Tibial artery (tissue), 4 donors: ENCODE measurements around the gene SIM1.
A peak's percentile ranks its signal among the peaks of the same experiment; 100 is the strongest.

Source experiments
- DNase-seq, 2 donors: peaks; one replicate each; pipeline ENCODE4 v3.0.0-alpha.2; 2019
- H3K27ac ChIP-seq, 2 donors: fragments of 200-600 bp; sonication (generic) in 1 of 2; 1 replicate in 1 of 2; 2 replicates in 1 of 2; pipeline ENCODE4 v1.5.1; 2018 to 2019; ENCODE audit warnings: mild to moderate bottlenecking in 1 of 2
- H3K27me3 ChIP-seq, 2 donors: fragments of 200-600 bp; sonication (generic) in 1 of 2; one replicate each; pipeline versions ENCODE4 v1.5.1 to v1.6.0; 2016 to 2019
- H3K36me3 ChIP-seq, 3 donors: fragments of 200-600 bp; sonication (generic) in 2 of 3; one replicate each; pipeline ENCODE4 v1.5.1; 2016 to 2019; ENCODE audit warnings: mild to moderate bottlenecking in 2 of 3
- H3K4me1 ChIP-seq, 4 donors: fragments of 200-600 bp; sonication (generic) in 2 of 4; 1 replicate in 3 of 4; 2 replicates in 1 of 4; pipeline ENCODE4 v1.5.1; 2016 to 2019
- H3K4me3 ChIP-seq, 2 donors: fragments of 200-600 bp; sonication (generic) in 1 of 2; 1 replicate in 1 of 2; 2 replicates in 1 of 2; pipeline ENCODE4 v1.5.1; 2018 to 2019; ENCODE audit warnings: mild to moderate bottlenecking in 2 of 2
- H3K9me3 ChIP-seq, 3 donors: fragments of 200-600 bp; sonication (generic) in 1 of 3; one replicate each; pipeline ENCODE4 v1.5.1; 2016 to 2019
- CTCF ChIP-seq, 2 experiments: fragments of 200-600 bp in 1 of 2; fragments of 450-650 bp in 1 of 2; IDR thresholded peaks; one replicate each; pipeline ENCODE4 v1.5.1; 2017 to 2019; ENCODE audit warnings: antibody characterized with exemption in 2 of 2, mild to moderate bottlenecking in 1 of 2, moderate library complexity in 1 of 2
- intact Hi-C: fragments of 100-400 bp; cut with DNase I; formaldehyde crosslinking; loops from one replicate; pipeline ENCODE4 v1.15.0; 2023; ENCODE audit warnings: low total_unique reads

Gene SIM1

GRCh38 chr6:100465701-100466409 lies 1.1 kb upstream of the SIM1 start:
- Histone ChIP-seq H3K9me3 (no peaks in the 10 kb centered on the region), H3K36me3 (no peaks in the 10 kb centered on the region), H3K4me3 (no peak overlapping the region), H3K27me3 (peaks cover 5 to 100% of the 10 kb centered on the region in 2 donors), H3K4me1 (peaks cover 0 to 33% (median 19%) of the 10 kb centered on the region in 4 donors), H3K27ac (no peak overlapping the region)
- TF ChIP-seq CTCF (IDR thresholded peaks at IDR 0.05): no peak
- intact Hi-C loops: no loop called here
- DNase-seq: no peak

GRCh38 chr6:100464162-100464851 lies 414 bp downstream of the SIM1 start:
- intact Hi-C loops: no loop called here
- H3K9me3 ChIP-seq: no peaks in the 10 kb centered on the region
- H3K27me3 ChIP-seq: peaks cover 5 to 100% of the 10 kb centered on the region in 2 donors
- no peak for TF ChIP-seq CTCF (IDR thresholded peaks at IDR 0.05)
- no peak for DNase-seq
- no peaks in the 10 kb centered on the region for H3K36me3 ChIP-seq
- H3K4me1 ChIP-seq: peaks cover 0 to 33% (median 19%) of the 10 kb centered on the region in 4 donors
- no peak overlapping the region for H3K27ac ChIP-seq
- H3K4me3 ChIP-seq: peak overlapping the region in 1 of 2 donors; percentile 29

GRCh38 chr6:100463630-100464161 lies 1.0 kb downstream of the SIM1 start:
- intact Hi-C loops: no loop called here

GRCh38 chr6:100462706-100463629 lies 1.8 kb downstream of the SIM1 start:
- no peak for TF ChIP-seq CTCF (IDR thresholded peaks at IDR 0.05)
- Histone ChIP-seq H3K27ac (no peak overlapping the region), H3K36me3 (no peaks in the 10 kb centered on the region), H3K4me3 (no peak overlapping the region), H3K9me3 (no peaks in the 10 kb centered on the region), H3K4me1 (peaks cover 0 to 40% (median 23%) of the 10 kb centered on the region in 4 donors), H3K27me3 (peaks cover 9 to 100% of the 10 kb centered on the region in 2 donors)
- DNase-seq: no peak
- intact Hi-C loops: no loop called here

More at GRCh38 chr6:100463630-100464161, 1.0 kb downstream of the SIM1 start:
- DNase-seq: no peak
- H3K9me3 ChIP-seq: no peaks in the 10 kb centered on the region
- H3K27ac ChIP-seq: no peak overlapping the region
- no peak for TF ChIP-seq CTCF (IDR thresholded peaks at IDR 0.05)
- H3K36me3 ChIP-seq: no peaks in the 10 kb centered on the region
- H3K4me3 ChIP-seq: no peak overlapping the region
- peaks cover 5 to 100% of the 10 kb centered on the region in 2 donors for H3K27me3 ChIP-seq
- peaks cover 0 to 33% (median 20%) of the 10 kb centered on the region in 4 donors for H3K4me1 ChIP-seq
